A673 (cell line): ENCODE data around the gene WDR45B.

Experiments
- CTCF ChIP-seq: fragments of 300-800, 200-600 bp; sonication (generic); conservative IDR thresholded peaks from 2 replicates; pipeline ENCODE4 v1.5.1; 2017; ENCODE audit warnings: low read depth, mild to moderate bottlenecking, antibody characterized with exemption, low read length, moderate library complexity, mixed read lengths
- EZH2 ChIP-seq: fragments of 200-600 bp; sonication (generic); IDR thresholded peaks from 2 replicates; pipeline ENCODE4 v1.6.1; 2017; ENCODE audit warnings: borderline replicate concordance, low read depth, mild to moderate bottlenecking, mixed read lengths, antibody characterized with exemption, low read length; ENCODE audit not compliant: poor library complexity, severe bottlenecking

GRCh38 chr17:82691714-82692113 is 43.5 kb upstream of the WDR45B start:
- TF ChIP-seq CTCF (no peak), EZH2 (no peak)
